NCI-H510A (cell line): Measurements from ENCODE around the gene WNT7A.
"Not testable (repeated sequence)": the region's sequence is repeated elsewhere in the genome, so short reads cannot be mapped to it uniquely, and the experiment has no call there.

Experiments used
- DNase-seq: peaks from one replicate; lab custom pipeline; 2025; lab: John Stamatoyannopoulos, UW

Gene WNT7A

GRCh38 chr3:13865106-13865505, 14.8 kb downstream of the WNT7A start:
- no peak for DNase-seq

DNA sequence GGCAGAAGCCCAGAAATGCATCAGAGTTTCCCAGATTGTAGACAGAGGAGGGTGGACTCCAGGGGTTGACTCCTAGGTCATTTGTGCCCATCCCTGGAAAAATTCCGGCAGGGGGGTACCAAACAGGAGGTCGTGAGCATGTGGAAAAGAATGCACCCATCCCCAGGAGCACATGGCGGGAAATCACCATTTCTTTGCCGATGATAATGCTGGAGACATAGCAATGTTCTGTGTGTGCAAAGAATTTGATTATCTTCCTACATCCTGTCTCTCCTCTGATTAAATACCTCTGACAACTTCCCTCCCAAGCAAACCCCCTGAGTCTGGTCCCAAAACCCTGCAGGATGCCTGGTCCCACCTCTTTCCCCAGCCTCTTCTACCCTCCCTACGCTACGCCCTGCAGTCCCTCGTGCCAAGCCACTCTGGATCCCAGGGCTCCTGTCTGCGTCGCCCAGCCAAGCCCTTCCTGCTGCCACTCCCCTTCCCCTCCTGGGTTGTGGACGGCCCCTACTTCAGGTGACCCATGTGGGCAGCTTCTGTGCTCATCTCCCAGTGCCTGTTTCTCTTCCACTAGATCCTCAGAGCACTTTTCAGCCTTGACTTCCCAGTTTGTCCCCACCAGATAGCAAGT, 15.8 kb downstream of the WNT7A start:
- no peak for DNase-seq

GRCh38 chr3:13863382-13863952, 16.4 kb downstream of the WNT7A start:
- no peak for DNase-seq

DNA sequence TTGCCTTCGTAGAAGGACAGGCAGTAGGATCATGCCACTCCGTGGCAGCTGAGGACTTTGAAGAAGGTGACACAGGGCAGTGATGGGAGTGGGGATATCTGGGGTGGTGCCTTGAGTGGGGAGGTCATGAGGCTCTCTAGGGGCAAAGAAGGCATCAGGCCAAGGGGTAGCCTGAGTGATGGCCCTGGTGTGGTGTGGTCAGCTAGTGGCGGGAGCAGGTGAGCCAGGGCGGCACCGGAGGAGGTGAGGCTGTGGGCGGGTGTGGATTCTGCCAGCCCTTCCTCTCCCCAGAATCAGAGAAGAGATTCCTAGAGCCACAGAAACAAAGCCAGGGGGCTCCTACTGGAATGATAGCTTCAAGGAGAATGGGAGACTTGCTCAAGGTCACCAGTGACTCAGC, 18.4 kb downstream of the WNT7A start:
- no peak for DNase-seq

DNA sequence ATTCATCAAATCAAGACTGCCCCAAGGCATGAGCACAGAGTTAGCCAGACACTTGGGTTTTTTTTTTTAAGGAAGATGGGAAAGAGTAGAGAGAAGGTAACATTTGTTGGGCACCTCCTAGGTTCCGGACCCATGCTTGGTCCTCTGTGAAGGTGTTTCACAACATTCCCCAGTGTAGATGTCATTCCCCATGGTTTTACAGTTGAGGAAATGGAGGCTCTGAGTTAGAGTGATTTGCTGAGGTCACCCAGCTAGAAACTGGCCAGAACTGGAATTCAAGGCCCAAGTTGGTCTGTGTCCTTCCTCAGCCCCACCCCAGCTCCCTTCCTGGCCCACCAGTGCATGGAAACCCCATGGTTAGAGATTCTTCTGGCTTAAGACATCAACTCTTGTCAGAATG, 19.9 kb downstream of the WNT7A start:
- DNase-seq, result no peak

- no peak for DNase-seq
Observed at GRCh38 chr3:13858768-13859520, 20.9 kb downstream of the WNT7A start.

DNA sequence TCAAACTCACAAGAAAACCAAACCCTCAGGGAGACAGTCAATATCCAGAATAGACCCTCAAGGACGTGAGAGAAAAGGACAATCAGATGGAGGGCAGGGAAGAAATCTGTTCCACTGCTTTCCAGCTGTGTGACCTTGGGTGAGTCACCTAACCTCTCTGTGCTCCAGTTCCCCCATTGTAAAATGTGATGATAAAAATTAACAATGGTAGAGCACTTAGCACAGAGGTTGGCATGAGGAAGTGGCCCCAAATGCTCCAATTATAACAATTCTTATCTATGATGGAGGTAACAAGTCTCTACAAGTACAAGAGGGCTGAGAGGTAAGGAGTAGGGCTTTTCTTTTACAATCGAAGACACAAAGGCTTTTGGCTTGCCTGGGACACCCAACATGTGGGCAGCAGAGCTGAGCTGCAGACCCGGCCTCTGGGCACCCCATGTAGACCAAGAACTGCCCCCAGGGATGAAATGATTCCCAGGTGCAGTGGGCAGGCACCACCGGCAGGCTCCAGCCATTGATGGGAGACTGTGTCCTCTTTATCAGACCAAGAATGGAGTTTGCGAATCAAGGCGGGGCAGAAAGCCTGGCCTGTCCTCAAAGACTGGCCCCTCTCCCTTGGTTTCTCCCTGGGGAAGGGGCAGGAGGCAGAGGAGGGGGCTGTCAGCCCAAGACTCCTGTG, 22.0 kb downstream of the WNT7A start:
- DNase-seq, result no peak

- not testable (repeated sequence) for DNase-seq
Observed at GRCh38 chr3:13856628-13857027, 23.2 kb downstream of the WNT7A start.

DNA sequence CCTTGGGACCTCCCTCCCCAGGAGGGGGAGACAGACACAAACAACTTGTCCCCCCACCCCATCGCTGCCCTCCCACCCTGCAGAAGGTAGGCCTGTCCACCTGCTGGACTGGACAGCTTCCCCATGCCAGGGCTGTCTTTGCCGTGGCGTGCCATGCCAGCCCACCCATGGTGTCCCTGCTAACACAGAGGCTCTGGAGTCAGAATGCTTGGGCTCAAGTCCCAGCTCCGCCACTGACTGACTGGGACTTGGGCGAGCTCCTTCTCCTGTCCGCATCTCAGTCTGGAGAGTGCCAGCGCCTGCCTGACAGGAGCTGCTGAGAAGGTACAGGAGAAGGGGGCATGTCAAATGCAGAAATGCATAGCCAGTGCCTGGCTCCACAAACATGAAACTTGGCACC, 23.9 kb downstream of the WNT7A start:
- DNase-seq, result no peak

GRCh38 chr3:13854492-13854891, 25.4 kb downstream of the WNT7A start:
- no peak for DNase-seq

DNA sequence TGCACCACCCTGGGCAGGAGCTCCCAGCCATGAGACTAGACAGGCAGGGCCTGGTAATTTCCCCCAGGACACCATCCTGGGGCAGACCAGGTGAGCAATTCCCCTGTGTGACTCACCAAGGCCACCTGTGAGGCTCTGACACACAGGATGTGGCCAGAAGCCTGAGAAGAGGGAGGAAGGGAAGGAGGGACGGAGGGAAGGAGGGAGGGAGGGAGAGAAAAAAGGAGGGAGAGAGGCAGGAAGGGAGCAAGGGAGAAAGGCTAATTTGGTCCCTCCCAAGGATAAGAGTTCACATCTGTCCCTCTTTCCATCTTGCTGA, 25.9 kb downstream of the WNT7A start:
- no peak for DNase-seq

DNA sequence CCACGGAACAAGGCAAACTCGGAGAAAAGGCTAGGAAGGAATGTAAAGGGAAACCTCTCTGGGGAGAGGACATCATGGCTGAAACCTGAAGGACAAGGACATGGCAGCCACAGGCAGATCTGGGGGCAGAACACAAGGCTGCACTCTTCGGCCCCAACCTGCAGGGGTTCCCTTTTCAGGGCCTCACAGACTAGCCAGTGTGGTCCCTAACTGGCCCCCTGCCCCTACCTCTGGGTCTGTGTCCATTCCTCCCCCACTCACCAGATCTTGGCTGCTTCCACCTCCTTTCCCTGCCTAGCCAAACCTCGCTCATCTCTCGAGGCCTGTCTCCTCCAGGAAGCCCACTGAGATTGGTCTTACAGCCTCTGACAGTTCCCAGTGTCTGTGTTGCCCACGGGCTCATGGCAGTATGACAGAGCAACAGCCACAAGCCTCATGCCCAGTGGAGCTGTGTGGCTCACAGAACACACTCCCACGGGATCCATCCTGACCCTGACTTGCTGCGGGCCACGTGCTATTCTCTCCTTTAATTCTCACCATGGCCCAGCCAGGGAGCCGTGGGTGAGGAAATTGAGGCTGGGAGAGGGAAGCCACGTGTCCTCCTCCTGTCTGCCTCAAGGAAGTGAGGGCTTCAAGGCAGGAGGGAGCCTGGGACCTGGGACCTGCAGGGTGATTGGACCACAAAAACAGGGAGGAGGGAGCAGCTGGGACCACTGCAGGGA, 26.5 kb downstream of the WNT7A start:
- DNase-seq, result no peak

- no peak for DNase-seq
Observed at GRCh38 chr3:13852638-13853009, 27.2 kb downstream of the WNT7A start.

- DNase-seq, result no peak
Observed at GRCh38 chr3:13851997-13852637, 27.8 kb downstream of the WNT7A start.

DNA sequence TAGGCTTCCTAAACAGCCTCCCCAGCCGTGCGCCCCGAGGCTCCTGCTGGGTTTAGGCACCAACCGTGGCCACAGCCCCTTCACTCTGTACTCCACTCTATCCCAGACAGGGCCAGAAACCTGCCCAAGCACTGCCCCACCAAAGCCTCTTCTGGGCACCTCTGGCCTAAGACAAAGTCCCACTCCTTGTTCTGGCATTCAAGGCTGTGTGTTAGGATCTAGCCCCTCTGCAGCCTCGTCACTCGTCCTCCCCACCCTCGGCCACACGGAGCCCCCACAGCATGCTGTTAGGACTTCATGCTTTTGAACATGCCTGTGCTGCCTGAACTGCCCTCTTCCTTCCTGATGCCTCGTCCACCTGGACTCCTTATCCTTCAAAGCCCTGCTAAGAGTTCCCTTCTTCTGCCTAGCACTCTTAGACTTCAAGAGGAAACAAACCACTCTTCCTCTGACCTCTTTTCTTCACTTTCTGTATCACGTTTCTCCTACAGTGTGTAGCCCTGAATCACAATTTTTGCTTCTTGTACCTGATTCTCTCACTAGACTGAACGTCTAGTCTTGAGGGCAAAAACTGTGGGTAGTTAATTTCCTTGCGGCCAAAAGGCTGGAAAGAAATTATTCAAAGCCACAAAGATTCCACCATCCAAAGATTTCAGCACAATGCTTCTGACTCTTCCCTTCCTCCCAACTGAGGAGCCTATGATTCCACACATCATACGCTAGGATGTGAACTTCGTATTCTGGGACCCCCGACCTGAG, 28.6 kb downstream of the WNT7A start:
- DNase-seq, result no peak

DNA sequence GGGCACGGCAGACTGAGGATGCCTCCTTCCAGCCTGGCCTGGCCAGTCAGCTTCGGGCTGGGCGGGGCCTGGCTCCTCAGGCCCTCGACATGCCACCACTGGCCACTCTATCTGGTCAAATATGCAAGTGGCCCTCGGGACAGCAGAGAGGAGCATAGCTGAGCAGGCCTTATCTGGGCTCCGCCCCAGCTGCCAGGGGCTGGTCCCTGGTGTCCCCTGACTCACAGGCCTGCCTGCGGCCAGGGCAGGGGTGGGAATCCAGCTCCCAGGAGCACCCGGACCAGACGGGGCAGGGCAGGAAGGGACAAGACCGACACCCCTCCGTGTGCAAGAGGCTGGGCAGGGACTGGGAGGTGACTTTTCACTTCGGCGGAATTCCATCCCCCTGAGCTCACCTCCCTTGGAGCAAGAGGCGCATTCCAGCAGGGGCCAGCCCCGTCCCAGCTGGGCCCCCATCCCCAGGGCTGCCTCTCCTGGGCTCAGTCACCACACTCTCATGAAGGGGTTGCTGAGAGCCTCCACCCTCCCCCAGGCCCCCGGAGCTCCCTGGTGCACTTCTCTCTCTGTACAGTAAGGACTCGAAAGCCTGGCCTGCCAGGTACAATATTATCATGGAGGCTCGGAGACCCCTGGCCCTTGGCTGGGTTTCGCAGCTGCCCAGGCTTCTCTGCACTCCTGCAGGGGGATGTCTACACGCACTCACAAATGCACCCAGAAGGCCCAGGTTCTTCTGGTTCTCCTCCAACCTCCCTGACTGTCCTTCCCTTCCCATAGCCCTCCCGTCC, 29.5 kb downstream of the WNT7A start:
- no peak for DNase-seq

DNA sequence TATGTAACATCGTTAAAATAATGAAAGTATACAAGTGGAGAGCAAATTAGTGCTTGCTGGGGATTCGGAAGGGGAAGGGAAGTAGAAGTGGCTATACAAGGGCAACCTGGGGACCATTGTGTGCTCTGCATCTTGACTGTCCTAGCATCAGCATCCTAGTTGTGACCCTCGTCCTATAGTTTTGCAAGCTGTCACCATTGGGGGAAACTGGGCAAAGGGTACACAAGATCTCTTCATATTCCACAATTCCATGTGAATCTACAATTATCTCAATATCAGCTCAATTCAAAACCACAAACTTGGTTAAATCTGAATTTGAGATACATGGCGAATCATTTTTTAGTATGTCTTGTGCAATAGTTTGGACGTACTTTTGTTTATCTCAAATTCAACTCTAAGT, 30.9 kb downstream of the WNT7A start:
- DNase-seq, result no peak

DNA sequence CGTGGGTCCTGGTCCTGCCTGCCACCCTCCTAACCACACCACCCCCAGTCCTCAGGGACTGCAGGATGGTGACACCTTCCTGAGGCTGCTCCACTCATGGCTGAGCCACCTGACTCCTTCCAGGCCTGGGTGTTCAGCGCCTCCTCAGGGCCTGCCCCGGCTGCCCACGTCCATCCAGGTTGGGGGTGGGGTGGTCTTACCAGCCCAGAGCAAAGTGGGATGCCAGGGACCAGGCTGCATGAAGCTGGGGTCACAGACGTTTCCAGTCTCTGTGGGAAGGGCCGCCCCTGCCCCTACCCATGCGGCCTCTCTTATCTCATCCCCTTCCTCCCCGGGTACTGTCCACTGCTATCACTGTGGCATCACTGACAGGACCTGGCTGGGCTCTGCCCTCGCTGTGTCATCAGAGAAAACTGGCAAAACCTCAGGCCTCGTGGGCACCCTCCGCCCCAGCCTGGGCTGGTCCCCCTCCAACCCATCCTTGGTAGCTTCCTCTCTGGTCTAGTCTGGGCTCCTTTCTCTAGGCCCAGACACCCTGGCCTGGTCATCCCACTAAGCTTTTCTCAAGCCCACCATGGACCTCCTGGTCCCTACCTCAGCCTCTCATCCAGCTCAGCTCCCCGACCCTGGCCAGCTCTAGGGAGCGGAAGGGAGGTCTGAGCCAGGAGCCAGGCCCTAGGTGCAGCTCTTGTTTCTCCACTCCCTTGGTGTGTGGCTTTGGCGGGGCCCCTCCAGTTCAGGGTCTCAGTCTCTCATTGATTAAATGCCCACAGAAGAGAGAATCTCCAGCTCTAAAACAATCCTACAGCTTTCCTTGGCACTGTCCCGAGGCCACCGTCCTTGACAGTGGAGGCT, 32.9 kb downstream of the WNT7A start:
- DNase-seq, result no peak

GRCh38 chr3:13846238-13846637, 33.6 kb downstream of the WNT7A start:
- no peak for DNase-seq

DNA sequence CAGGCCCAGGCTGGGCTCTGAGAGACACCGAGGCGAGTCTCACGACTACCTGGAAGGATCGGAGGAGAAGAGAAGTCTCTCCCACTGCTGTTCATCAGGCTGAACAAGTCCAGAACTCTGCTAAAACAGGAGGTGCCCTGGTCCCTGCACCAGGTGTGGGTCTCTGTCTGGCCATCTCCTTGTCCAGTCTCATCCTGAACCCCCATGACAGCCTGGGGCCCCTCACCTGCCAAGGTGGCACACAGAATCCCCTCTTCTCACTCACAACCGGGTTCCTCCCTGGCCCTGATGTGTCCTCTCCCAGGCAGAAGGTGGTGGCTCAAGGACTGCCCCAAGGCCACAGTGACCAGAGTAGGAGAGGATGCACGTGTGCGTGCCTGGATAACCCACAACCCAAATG, 34.1 kb downstream of the WNT7A start:
- DNase-seq, result no peak
